Small intestine (tissue), 4 donors: ENCODE measurements around the gene SLC6A4. TPM values are rescaled to one million over a fixed set of nuclear protein-coding genes. Genes with fewer than 3 reads are reported as not detected.

Source experiments
- polyA plus RNA-seq, 4 donors: library from polyadenylated mRNA; stranded (reverse) in 3 of 4; unstranded in 1 of 4; fragments of 200-250 nt in 3 of 4; fragments of 120-200 nt in 1 of 4; gene quantifications; one replicate each; pipeline versions ENCODE4 v1.2.1 to v1.2.3, GENCODE V29; 2013
- donor health status: healthy with polysubstance abuse.
- donor health status: Bipolar disorder and iron deficiency.
- donor health status: healthy.

The SLC6A4 gene
- polyA plus RNA-seq, 4 donors, result 2.9 to 26.0 (median 4.6) TPM

Other genes with a start within 250 kb of the SLC6A4 start
- 10 to 100 TPM; 22.1 to 30.0 (median 26.4) TPM for gene NSRP1, start 118.9 kb downstream of the SLC6A4 start, polyA plus RNA-seq
- 10 to 100 TPM in 3 of 4 donors, 1 to 10 TPM in 1; 8.3 to 56.6 (median 15.0) TPM for gene BLMH, start 56.2 kb upstream of the SLC6A4 start, polyA plus RNA-seq
- 100 to 1,000 TPM in 1 of 4 donors, 1 to 10 TPM in 1, under 1 TPM in 2; 0.13 to 134 (median 1.2) TPM for gene TMIGD1, start 98.4 kb upstream of the SLC6A4 start, polyA plus RNA-seq
- 10 to 100 TPM in 3 of 4 donors, 1 to 10 TPM in 1; 6.2 to 64.1 (median 13.4) TPM for gene CPD, start 143.2 kb upstream of the SLC6A4 start, polyA plus RNA-seq
- 10 to 100 TPM; 13.2 to 47.5 (median 18.6) TPM for gene GOSR1, start 241.7 kb upstream of the SLC6A4 start, polyA plus RNA-seq